Stimulated activated CD4-positive, alpha-beta T cell treated with anti-CD3 and anti-CD28 coated beads, Interleukin-2, amount 100 ng/mL, for 24 hours (primary cell): ENCODE data around the gene ANP32E.
A peak's percentile ranks its signal among the peaks of the same experiment; 100 is the strongest.
"Not testable (repeated sequence)": the region's sequence is repeated elsewhere in the genome, so short reads cannot be mapped to it uniquely, and the experiment has no call there.

Experiments used
- DNase-seq, 2 donors: peaks; one replicate each; pipeline ENCODE4 v3.0.0-alpha.2; 2020

The ANP32E gene

GRCh38 chr1:150256554-150257341, 20.8 kb upstream of the ANP32E start:
- no peak for DNase-seq

- no peak for DNase-seq
Measured at GRCh38 chr1:150256198-150256553, 20.3 kb upstream of the ANP32E start.

GRCh38 chr1:150249936-150250335, 14.0 kb upstream of the ANP32E start:
- DNase-seq = no peak

GRCh38 chr1:150243003-150243402, 7.1 kb upstream of the ANP32E start:
- no peak for DNase-seq

GRCh38 chr1:150237746-150238145, 1.8 kb upstream of the ANP32E start:
- DNase-seq = peak in 1 of 2 donors; percentile 11

- peak in 1 of 2 donors; percentile 15 for DNase-seq
Measured at GRCh38 chr1:150237176-150237575, 1.3 kb upstream of the ANP32E start.

GRCh38 chr1:150236614-150237100, 745 bp upstream of the ANP32E start:
- DNase-seq = no peak

GRCh38 chr1:150235294-150235851, 539 bp downstream of the ANP32E start:
- DNase-seq = peak; percentile 39 to 46

- peak; percentile 90 to 92 for DNase-seq
Measured at GRCh38 chr1:150234566-150235293, 1.2 kb downstream of the ANP32E start.

GRCh38 chr1:150234309-150234565, 1.7 kb downstream of the ANP32E start:
- no peak for DNase-seq

GRCh38 chr1:150233359-150234308, 2.3 kb downstream of the ANP32E start:
- DNase-seq = peak; percentile 61 to 66

GRCh38 chr1:150232921-150233320, 3.0 kb downstream of the ANP32E start:
- DNase-seq = not testable (repeated sequence)

- not testable (repeated sequence) for DNase-seq
Measured at GRCh38 chr1:150228246-150228645, 7.7 kb downstream of the ANP32E start.

GRCh38 chr1:150227228-150227627, 8.7 kb downstream of the ANP32E start:
- no peak for DNase-seq

- no peak for DNase-seq
Measured at GRCh38 chr1:150226486-150226885, 9.4 kb downstream of the ANP32E start.

- no peak for DNase-seq
Measured at GRCh38 chr1:150225546-150225945, 10.4 kb downstream of the ANP32E start.

GRCh38 chr1:150224983-150225382, 10.9 kb downstream of the ANP32E start:
- DNase-seq = no peak

GRCh38 chr1:150221552-150221951, 14.4 kb downstream of the ANP32E start:
- DNase-seq = no peak

GRCh38 chr1:150215855-150216254, 20.1 kb downstream of the ANP32E start:
- DNase-seq = not testable (repeated sequence)

- DNase-seq = not testable (repeated sequence)
Measured at GRCh38 chr1:150214099-150214756, 21.7 kb downstream of the ANP32E start.

- peak; percentile 91 to 93 for DNase-seq
Measured at GRCh38 chr1:150213170-150214098, 22.5 kb downstream of the ANP32E start.
